Calu3 (cell line): ENCODE data around the gene RECK. TPM values are rescaled to one million over a fixed set of nuclear protein-coding genes. Genes with fewer than 3 reads are reported as not detected.
"Not testable (repeated sequence)": the region's sequence is repeated elsewhere in the genome, so short reads cannot be mapped to it uniquely, and the experiment has no call there.

Experiments
- BruUV-seq: library from RNA; stranded (reverse); fragments of 400-500 nt; replicated peaks from 2 replicates; lab custom pipeline; 2021; lab: Mats Ljungman, UMichigan
- CTCF ChIA-PET: fragments of 300-600 bp; sonication (Branson Sonifier 250); formaldehyde crosslinking; loops from one replicate; lab custom pipeline; 2022; ENCODE audit warnings: antibody characterized with exemption; lab: Charles Lee
- DNase-seq: peaks from one replicate; pipeline ENCODE4 v3.0.0; 2022
- H3K27ac Mint-ChIP-seq: one replicate; pipeline ENCODE4 v1.8.0; 2022; ENCODE audit warnings: mixed read lengths; ENCODE audit not compliant: unreplicated experiment
- H3K27me3 Mint-ChIP-seq: one replicate; pipeline ENCODE4 v1.8.0; 2022; ENCODE audit warnings: mixed read lengths; ENCODE audit not compliant: unreplicated experiment
- H3K36me3 Mint-ChIP-seq: one replicate; pipeline ENCODE4 v1.8.0; 2022; ENCODE audit warnings: mild to moderate bottlenecking, moderate library complexity, mixed read lengths; ENCODE audit not compliant: insufficient read depth, unreplicated experiment
- H3K4me1 Mint-ChIP-seq: one replicate; pipeline ENCODE4 v1.8.0; 2022; ENCODE audit warnings: mild to moderate bottlenecking, low read depth, mixed read lengths; ENCODE audit not compliant: unreplicated experiment
- H3K4me3 Mint-ChIP-seq: one replicate; pipeline ENCODE4 v1.8.0; 2022; ENCODE audit warnings: mild to moderate bottlenecking, low read depth, moderate library complexity, mixed read lengths; ENCODE audit not compliant: unreplicated experiment
- H3K9me3 Mint-ChIP-seq: one replicate; pipeline ENCODE4 v1.8.0; 2022; ENCODE audit warnings: low read depth, mixed read lengths; ENCODE audit not compliant: unreplicated experiment
- CTCF ChIP-seq: fragments of 200-600 bp; IDR thresholded peaks from one replicate; pipeline ENCODE4 v1.8.0; 2022; ENCODE audit warnings: antibody characterized with exemption; ENCODE audit not compliant: unreplicated experiment
- intact Hi-C: fragments of 100-400 bp; cut with micrococcal nuclease; formaldehyde crosslinking; loops from one replicate; pipeline ENCODE4 v1.10.0; 2022; ENCODE audit not compliant: unreplicated experiment
- total RNA-seq: library from RNA; stranded (reverse); gene quantifications from 2 replicates; pipeline ENCODE4 v1.2.3, GENCODE V29; 2022

The RECK gene
- total RNA-seq, 1 experiment from 2014 or later, result 1.1 TPM

GRCh38 chr9:36127652-36128244 lies 91.0 kb downstream of the RECK start:
- H3K9me3 Mint-ChIP-seq, result no peaks in the 10 kb centered on the region
- no peak for TF ChIP-seq CTCF
- H3K36me3 Mint-ChIP-seq, result no peaks in the 10 kb centered on the region
- H3K27ac Mint-ChIP-seq, result no peak overlapping the region
- CTCF ChIA-PET, result no interaction called here
- H3K4me1 Mint-ChIP-seq, result no peaks in the 10 kb centered on the region
- no peak for DNase-seq
- no TSS peak for BruUV-seq
- intact Hi-C loops, result no loop called here
- H3K27me3 Mint-ChIP-seq, result no peaks in the 10 kb centered on the region
- no peak overlapping the region for H3K4me3 Mint-ChIP-seq

- intact Hi-C loops, result no loop called here
- no TSS peak for BruUV-seq
- no peaks in the 10 kb centered on the region for H3K9me3 Mint-ChIP-seq
- H3K27me3 Mint-ChIP-seq, result no peaks in the 10 kb centered on the region
- no peak for DNase-seq
- no peak for TF ChIP-seq CTCF
- H3K4me3 Mint-ChIP-seq, result no peak overlapping the region
- CTCF ChIA-PET, result no interaction called here
- no peaks in the 10 kb centered on the region for H3K36me3 Mint-ChIP-seq
- no peak overlapping the region for H3K27ac Mint-ChIP-seq
- H3K4me1 Mint-ChIP-seq, result no peaks in the 10 kb centered on the region
Measured at GRCh38 chr9:36128349-36128748, 91.6 kb downstream of the RECK start.

- no peaks in the 10 kb centered on the region for H3K27me3 Mint-ChIP-seq
- TF ChIP-seq CTCF, result no peak
- H3K9me3 Mint-ChIP-seq, result no peaks in the 10 kb centered on the region
- no peak overlapping the region for H3K27ac Mint-ChIP-seq
- H3K4me1 Mint-ChIP-seq, result no peaks in the 10 kb centered on the region
- DNase-seq, result no peak
- CTCF ChIA-PET, result no interaction called here
- no TSS peak for BruUV-seq
- no peak overlapping the region for H3K4me3 Mint-ChIP-seq
- no peaks in the 10 kb centered on the region for H3K36me3 Mint-ChIP-seq
- intact Hi-C loops, result no loop called here
Measured at GRCh38 chr9:36129139-36129538, 92.4 kb downstream of the RECK start.

GRCh38 chr9:36131666-36132065 lies 95.0 kb downstream of the RECK start:
- H3K36me3 Mint-ChIP-seq, CTCF ChIA-PET, H3K4me3 Mint-ChIP-seq, H3K9me3 Mint-ChIP-seq, H3K4me1 Mint-ChIP-seq, DNase-seq, H3K27ac Mint-ChIP-seq, BruUV-seq, H3K27me3 Mint-ChIP-seq, intact Hi-C loops: not testable (repeated sequence)

GRCh38 chr9:36132086-36132485 lies 95.4 kb downstream of the RECK start:
- TF ChIP-seq CTCF, result no peak
- intact Hi-C loops, result no loop called here
- CTCF ChIA-PET, result no interaction called here
- Mint-ChIP-seq H3K4me3 (no peak overlapping the region), H3K36me3 (peaks cover 2% of the 10 kb centered on the region), H3K27ac (no peak overlapping the region), H3K9me3 (no peaks in the 10 kb centered on the region), H3K4me1 (peaks cover 2% of the 10 kb centered on the region), H3K27me3 (peaks cover 2% of the 10 kb centered on the region)
- no TSS peak for BruUV-seq
- DNase-seq, result no peak
